ENCODE measurements around the gene MTX1. TPM values are rescaled to one million over a fixed set of nuclear protein-coding genes. Genes with fewer than 3 reads are reported as not detected.
"Not testable (repeated sequence)": the region's sequence is repeated elsewhere in the genome, so short reads cannot be mapped to it uniquely, and the experiment has no call there.

MTX1 gene
- total RNA-seq, 1 donor = 16.1 TPM

- not testable (repeated sequence) for H3K9me3 ChIP-seq (ENCODE audit: low read depth, low read length); H3K4me3 ChIP-seq (ENCODE audit: low read length); H3K27me3 ChIP-seq (ENCODE audit: insufficient read depth, low read length)
- peaks cover 44% of the 10 kb centered on the region for H3K4me1 ChIP-seq (ENCODE audit: insufficient read depth, low read length)
Observed at GRCh38 chr1:155246796-155247195, 38.3 kb downstream of the MTX1 start.

- H3K9me3 ChIP-seq (ENCODE audit: low read depth, low read length) = no peaks in the 10 kb centered on the region
- no peak overlapping the region for H3K4me3 ChIP-seq (ENCODE audit: low read length)
- no peaks in the 10 kb centered on the region for H3K27me3 ChIP-seq (ENCODE audit: insufficient read depth, low read length)
- peaks cover 32% of the 10 kb centered on the region for H3K4me1 ChIP-seq (ENCODE audit: insufficient read depth, low read length)
Observed at GRCh38 chr1:155247667-155248553, 39.4 kb downstream of the MTX1 start.

- H3K9me3 ChIP-seq (ENCODE audit: low read depth, low read length) = no peaks in the 10 kb centered on the region
- peak overlapping the region; percentile 44 for H3K4me3 ChIP-seq (ENCODE audit: low read length)
- no peaks in the 10 kb centered on the region for H3K27me3 ChIP-seq (ENCODE audit: insufficient read depth, low read length)
- H3K4me1 ChIP-seq (ENCODE audit: insufficient read depth, low read length) = peaks cover 23% of the 10 kb centered on the region
Observed at GRCh38 chr1:155250246-155250632, 41.7 kb downstream of the MTX1 start.

GRCh38 chr1:155250633-155251449, 42.3 kb downstream of the MTX1 start:
- no peaks in the 10 kb centered on the region for H3K9me3 ChIP-seq (ENCODE audit: low read depth, low read length)
- no peaks in the 10 kb centered on the region for H3K27me3 ChIP-seq (ENCODE audit: insufficient read depth, low read length)
- H3K4me3 ChIP-seq (ENCODE audit: low read length) = peak overlapping the region; percentile 44
- peaks cover 26% of the 10 kb centered on the region for H3K4me1 ChIP-seq (ENCODE audit: insufficient read depth, low read length)

GRCh38 chr1:155251566-155251965, 43.1 kb downstream of the MTX1 start:
- Histone ChIP-seq H3K27me3 (ENCODE audit: insufficient read depth, low read length) (no peaks in the 10 kb centered on the region), H3K4me1 (ENCODE audit: insufficient read depth, low read length) (peaks cover 30% of the 10 kb centered on the region), H3K9me3 (ENCODE audit: low read depth, low read length) (no peaks in the 10 kb centered on the region), H3K4me3 (ENCODE audit: low read length) (no peak overlapping the region)

GRCh38 chr1:155253208-155253607, 44.7 kb downstream of the MTX1 start:
- no peaks in the 10 kb centered on the region for H3K27me3 ChIP-seq (ENCODE audit: insufficient read depth, low read length)
- H3K4me3 ChIP-seq (ENCODE audit: low read length) = no peak overlapping the region
- no peaks in the 10 kb centered on the region for H3K9me3 ChIP-seq (ENCODE audit: low read depth, low read length)
- peaks cover 30% of the 10 kb centered on the region for H3K4me1 ChIP-seq (ENCODE audit: insufficient read depth, low read length)

GRCh38 chr1:155253797-155254196, 45.3 kb downstream of the MTX1 start:
- H3K4me1 ChIP-seq (ENCODE audit: insufficient read depth, low read length) = peaks cover 30% of the 10 kb centered on the region
- H3K27me3 ChIP-seq (ENCODE audit: insufficient read depth, low read length) = no peaks in the 10 kb centered on the region
- no peaks in the 10 kb centered on the region for H3K9me3 ChIP-seq (ENCODE audit: low read depth, low read length)
- no peak overlapping the region for H3K4me3 ChIP-seq (ENCODE audit: low read length)

GRCh38 chr1:155254228-155254713, 45.8 kb downstream of the MTX1 start:
- Histone ChIP-seq H3K4me1 (ENCODE audit: insufficient read depth, low read length) (peaks cover 30% of the 10 kb centered on the region), H3K9me3 (ENCODE audit: low read depth, low read length) (no peaks in the 10 kb centered on the region), H3K4me3 (ENCODE audit: low read length) (no peak overlapping the region), H3K27me3 (ENCODE audit: insufficient read depth, low read length) (no peaks in the 10 kb centered on the region)

- Histone ChIP-seq H3K4me1 (ENCODE audit: insufficient read depth, low read length) (peaks cover 30% of the 10 kb centered on the region), H3K4me3 (ENCODE audit: low read length) (peak overlapping the region; percentile 60), H3K9me3 (ENCODE audit: low read depth, low read length) (no peaks in the 10 kb centered on the region), H3K27me3 (ENCODE audit: insufficient read depth, low read length) (no peaks in the 10 kb centered on the region)
Observed at GRCh38 chr1:155254714-155255242, 46.3 kb downstream of the MTX1 start.

GRCh38 chr1:155255243-155256007, 46.9 kb downstream of the MTX1 start, which contains the start of gene ENTREP3:
ENTREP3 (minus strand) TSS chr1:155255483; CDS start chr1:155254877, 606 bp downstream.
- Histone ChIP-seq H3K4me3 (ENCODE audit: low read length) (peak within 1 kb of the TSS; percentile 60), H3K4me1 (ENCODE audit: insufficient read depth, low read length) (peaks cover 28% of the 10 kb centered on the region)

GRCh38 chr1:155256058-155256852, 47.8 kb downstream of the MTX1 start:
- H3K27me3 ChIP-seq (ENCODE audit: insufficient read depth, low read length) = no peaks in the 10 kb centered on the region
- H3K9me3 ChIP-seq (ENCODE audit: low read depth, low read length) = no peaks in the 10 kb centered on the region
- no peak overlapping the region for H3K4me3 ChIP-seq (ENCODE audit: low read length)
- H3K4me1 ChIP-seq (ENCODE audit: insufficient read depth, low read length) = peaks cover 31% of the 10 kb centered on the region

More at GRCh38 chr1:155255243-155256007, 46.9 kb downstream of the MTX1 start, which contains the start of gene ENTREP3:
- no peaks in the 10 kb centered on the region for H3K27me3 ChIP-seq (ENCODE audit: insufficient read depth, low read length)
- no peaks in the 10 kb centered on the region for H3K9me3 ChIP-seq (ENCODE audit: low read depth, low read length)

GRCh38 chr1:155260276-155260675, 51.8 kb downstream of the MTX1 start:
- peaks cover 35% of the 10 kb centered on the region for H3K4me1 ChIP-seq (ENCODE audit: insufficient read depth, low read length)

GRCh38 chr1:155261493-155261851, 53.0 kb downstream of the MTX1 start:
- Histone ChIP-seq H3K9me3 (ENCODE audit: low read depth, low read length) (no peaks in the 10 kb centered on the region), H3K4me1 (ENCODE audit: insufficient read depth, low read length) (peaks cover 26% of the 10 kb centered on the region), H3K27me3 (ENCODE audit: insufficient read depth, low read length) (no peaks in the 10 kb centered on the region), H3K4me3 (ENCODE audit: low read length) (peak overlapping the region; percentile 96)

More at GRCh38 chr1:155260276-155260675, 51.8 kb downstream of the MTX1 start:
- Histone ChIP-seq H3K9me3 (ENCODE audit: low read depth, low read length) (no peaks in the 10 kb centered on the region), H3K27me3 (ENCODE audit: insufficient read depth, low read length) (no peaks in the 10 kb centered on the region), H3K4me3 (ENCODE audit: low read length) (no peak overlapping the region)
